ENCODE results near the gene CLASP1. TPM values are rescaled to one million over a fixed set of nuclear protein-coding genes. Genes with fewer than 3 reads are reported as not detected.
"Not testable (repeated sequence)": the region's sequence is repeated elsewhere in the genome, so short reads cannot be mapped to it uniquely, and the experiment has no call there.

Gene CLASP1
- total and polyA plus RNA-seq, 2 experiments from 2014 or later: 16.6 to 56.3 TPM

GRCh38 chr2:121303531-121304263 is 345.6 kb downstream of the CLASP1 start (continued):
- TF ChIP-seq CREB1 (CRISPR knock-in tag; IDR thresholded peaks at IDR 0.05; ENCODE audit: low read depth) (no peak), ZNF331 (CRISPR knock-in tag; IDR thresholded peaks at IDR 0.05; ENCODE audit: low read depth) (no peak), NANOG (IDR thresholded peaks at IDR 0.05; ENCODE audit: borderline replicate concordance) (no peak), EZH2 (IDR thresholded peaks at IDR 0.05; ENCODE audit: low read depth, unreplicated experiment) (no peak), CTCF (conservative IDR thresholded peaks at IDR 0.05; ENCODE audit: low read depth in 2 of 2) (no peak), JUNB (IDR thresholded peaks at IDR 0.05; ENCODE audit: unreplicated experiment) (no peak), STAT1 (IDR thresholded peaks at IDR 0.05; ENCODE audit: unreplicated experiment) (no peak)

GRCh38 chr2:121301190-121301589 is 348.1 kb downstream of the CLASP1 start:
- not testable (repeated sequence) for H3K79me2 ChIP-seq (replicated peaks; ENCODE audit: insufficient read depth); DNase-seq (ENCODE audit: low spot score); H3K4me1 Mint-ChIP-seq; H3K9me2 ChIP-seq (ENCODE audit: insufficient read depth); H3K27ac Mint-ChIP-seq; H3K27me3 ChIP-seq (ENCODE audit: insufficient read depth); H3K36me3 ChIP-seq (ENCODE audit: insufficient read depth); H2AFZ ChIP-seq; H3F3A ChIP-seq (replicated peaks; ENCODE audit: low read depth); H3K9me3 Mint-ChIP-seq; ATAC-seq; H3K27me3 Mint-ChIP-seq (ENCODE audit: insufficient read depth, low read depth, poor library complexity); H3K4me3 Mint-ChIP-seq; H3K4me2 ChIP-seq; H3K36me3 Mint-ChIP-seq (ENCODE audit: low read depth); H3K27ac ChIP-seq (ENCODE audit: low read depth); H3K4me3 ChIP-seq; H3K4me1 ChIP-seq (ENCODE audit: insufficient read depth); H4K20me1 ChIP-seq (replicated peaks; ENCODE audit: insufficient read depth)

GRCh38 chr2:121298476-121298875 is 350.8 kb downstream of the CLASP1 start:
- Histone ChIP-seq H3K4me3 (no peak overlapping the region), H3K9me2 (ENCODE audit: insufficient read depth) (0 out of 2 replicates have a peak, but pooled peaks cover 7% of the 10 kb centered on the region), H3K79me2 (replicated peaks; ENCODE audit: insufficient read depth) (no peaks in the 10 kb centered on the region), H2AFZ (no peak overlapping the region), H3K27me3 (ENCODE audit: insufficient read depth) (no peaks in the 10 kb centered on the region), H3K4me1 (ENCODE audit: insufficient read depth) (no peaks in the 10 kb centered on the region), H3K36me3 (ENCODE audit: insufficient read depth) (no peaks in the 10 kb centered on the region), H3K4me2 (no peak overlapping the region), H3F3A (replicated peaks; ENCODE audit: low read depth) (no peaks in the 10 kb centered on the region), H3K27ac (ENCODE audit: low read depth) (no peak overlapping the region), H4K20me1 (replicated peaks; ENCODE audit: insufficient read depth) (no peaks in the 10 kb centered on the region)
- H3K36me3 Mint-ChIP-seq (ENCODE audit: low read depth): no peaks in the 10 kb centered on the region
- DNase-seq (ENCODE audit: low spot score) (no peak), ATAC-seq (no peak)
- H3K4me1 Mint-ChIP-seq: no peaks in the 10 kb centered on the region
- H3K27ac Mint-ChIP-seq: no peak overlapping the region
- peaks cover 3% of the 10 kb centered on the region for H3K27me3 Mint-ChIP-seq (ENCODE audit: insufficient read depth, low read depth, poor library complexity)
- no peak overlapping the region for H3K4me3 Mint-ChIP-seq
- H3K9me3 Mint-ChIP-seq: no peaks in the 10 kb centered on the region; the same call in 2 of the 3 replicates
- no peak for TF ChIP-seq ZNF462 (CRISPR knock-in tag; IDR thresholded peaks at IDR 0.05)
- TF ChIP-seq CREB1 (CRISPR knock-in tag; IDR thresholded peaks at IDR 0.05; ENCODE audit: low read depth): no peak
- TF ChIP-seq NANOG (IDR thresholded peaks at IDR 0.05; ENCODE audit: borderline replicate concordance): no peak
- TF ChIP-seq ZNF114 (CRISPR knock-in tag; IDR thresholded peaks at IDR 0.05): no peak
- TF ChIP-seq ZNF331 (CRISPR knock-in tag; IDR thresholded peaks at IDR 0.05; ENCODE audit: low read depth): no peak
- TF ChIP-seq POLR2AphosphoS5 (IDR thresholded peaks at IDR 0.05; ENCODE audit: low read depth): no peak
